Stimulated activated naive CD8-positive, alpha-beta T cell treated with anti-CD3 and anti-CD28 coated beads, Interleukin-15, amount 100 ng/mL, for 72 hours (primary cell): Measurements from ENCODE around the gene SH3PXD2B.
"Not testable (repeated sequence)": the region's sequence is repeated elsewhere in the genome, so short reads cannot be mapped to it uniquely, and the experiment has no call there.

ENCODE experiments used
- ATAC-seq: fragments of 150-1000 bp; cut with Tn5 transposase; 2 replicates; pipeline ENCODE4 v1.10.0; 2021; ENCODE audit warnings: mild to moderate bottlenecking, moderate library complexity
- DNase-seq, 2 donors: peaks; one replicate each; pipeline ENCODE4 v3.0.0; 2021 to 2022
- H3K27ac Mint-ChIP-seq, 2 donors: one replicate each; pipeline ENCODE4 v1.8.0; 2022; ENCODE audit warnings: mild to moderate bottlenecking in 2 of 2, mixed read lengths in 2 of 2, moderate library complexity in 2 of 2
- H3K27me3 Mint-ChIP-seq: one replicate; pipeline ENCODE4 v1.8.0; 2022; ENCODE audit warnings: mixed read lengths
- H3K4me1 Mint-ChIP-seq: one replicate; pipeline ENCODE4 v1.8.0; 2022; ENCODE audit warnings: mild to moderate bottlenecking, mixed read lengths
- H3K4me3 Mint-ChIP-seq, 2 donors: one replicate each; pipeline ENCODE4 v1.8.0; 2022; ENCODE audit warnings: mild to moderate bottlenecking in 2 of 2, mixed read lengths in 2 of 2, moderate library complexity in 1 of 2
- H3K9me3 Mint-ChIP-seq, 2 donors: one replicate each; pipeline ENCODE4 v1.8.0; 2022; ENCODE audit warnings: mixed read lengths in 2 of 2

The SH3PXD2B gene

GRCh38 chr5:172350212-172351181 is 103.8 kb downstream of the SH3PXD2B start:
- H3K27me3 Mint-ChIP-seq: no peaks in the 10 kb centered on the region
- H3K9me3 Mint-ChIP-seq: no peaks in the 10 kb centered on the region
- H3K27ac Mint-ChIP-seq: no peak overlapping the region
- DNase-seq: no peak
- H3K4me1 Mint-ChIP-seq: no peaks in the 10 kb centered on the region
- ATAC-seq: no peak
- H3K4me3 Mint-ChIP-seq: no peak overlapping the region

GRCh38 chr5:172348733-172349132 is 105.6 kb downstream of the SH3PXD2B start:
- DNase-seq, H3K27me3 Mint-ChIP-seq, ATAC-seq: not testable (repeated sequence)

GRCh38 chr5:172348084-172348483 is 106.2 kb downstream of the SH3PXD2B start:
- DNase-seq: no peak
- Mint-ChIP-seq H3K9me3 (no peaks in the 10 kb centered on the region), H3K27ac (no peak overlapping the region), H3K27me3 (no peaks in the 10 kb centered on the region), H3K4me3 (no peak overlapping the region), H3K4me1 (no peaks in the 10 kb centered on the region)
- no peak for ATAC-seq

More at GRCh38 chr5:172348733-172349132, 105.6 kb downstream of the SH3PXD2B start:
- H3K9me3 Mint-ChIP-seq, H3K4me1 Mint-ChIP-seq, H3K4me3 Mint-ChIP-seq: not testable (repeated sequence)
- peak overlapping the region in 1 of 2 donors; percentile 82 for H3K27ac Mint-ChIP-seq

GRCh38 chr5:172347496-172348052 is 106.8 kb downstream of the SH3PXD2B start:
- no peaks in the 10 kb centered on the region for H3K27me3 Mint-ChIP-seq
- no peaks in the 10 kb centered on the region for H3K4me1 Mint-ChIP-seq
- DNase-seq: no peak
- no peak for ATAC-seq
- H3K4me3 Mint-ChIP-seq: no peak overlapping the region
- no peaks in the 10 kb centered on the region for H3K9me3 Mint-ChIP-seq
- no peak overlapping the region for H3K27ac Mint-ChIP-seq

GRCh38 chr5:172345881-172346280 is 108.4 kb downstream of the SH3PXD2B start:
- no peaks in the 10 kb centered on the region for H3K27me3 Mint-ChIP-seq
- ATAC-seq (no peak), DNase-seq (no peak)
- no peaks in the 10 kb centered on the region for H3K9me3 Mint-ChIP-seq
- H3K27ac Mint-ChIP-seq: no peak overlapping the region
- no peak overlapping the region for H3K4me3 Mint-ChIP-seq
- H3K4me1 Mint-ChIP-seq: no peaks in the 10 kb centered on the region

GRCh38 chr5:172344855-172345409 is 109.4 kb downstream of the SH3PXD2B start:
- no peak for DNase-seq

GRCh38 chr5:172343741-172344140 is 110.6 kb downstream of the SH3PXD2B start:
- H3K9me3 Mint-ChIP-seq: no peaks in the 10 kb centered on the region
- no peak for DNase-seq
- no peaks in the 10 kb centered on the region for H3K27me3 Mint-ChIP-seq
- H3K4me3 Mint-ChIP-seq: no peak overlapping the region
- no peaks in the 10 kb centered on the region for H3K4me1 Mint-ChIP-seq
- no peak for ATAC-seq
- H3K27ac Mint-ChIP-seq: no peak overlapping the region

More at GRCh38 chr5:172344855-172345409, 109.4 kb downstream of the SH3PXD2B start:
- Mint-ChIP-seq H3K27me3 (no peaks in the 10 kb centered on the region), H3K4me3 (no peak overlapping the region), H3K4me1 (no peaks in the 10 kb centered on the region), H3K27ac (no peak overlapping the region), H3K9me3 (no peaks in the 10 kb centered on the region)
- ATAC-seq: no peak

GRCh38 chr5:172342918-172343317 is 111.4 kb downstream of the SH3PXD2B start:
- no peak overlapping the region for H3K27ac Mint-ChIP-seq

GRCh38 chr5:172339264-172340180 is 114.8 kb downstream of the SH3PXD2B start:
- Mint-ChIP-seq H3K4me3 (no peak overlapping the region), H3K27ac (no peak overlapping the region), H3K4me1 (no peaks in the 10 kb centered on the region), H3K27me3 (no peaks in the 10 kb centered on the region), H3K9me3 (no peaks in the 10 kb centered on the region)
- ATAC-seq (no peak), DNase-seq (no peak)

More at GRCh38 chr5:172342918-172343317, 111.4 kb downstream of the SH3PXD2B start:
- ATAC-seq (no peak), DNase-seq (no peak)
- no peak overlapping the region for H3K4me3 Mint-ChIP-seq
- no peaks in the 10 kb centered on the region for H3K9me3 Mint-ChIP-seq
- H3K4me1 Mint-ChIP-seq: no peaks in the 10 kb centered on the region
- H3K27me3 Mint-ChIP-seq: no peaks in the 10 kb centered on the region

- Mint-ChIP-seq H3K27me3 (no peaks in the 10 kb centered on the region), H3K4me1 (no peaks in the 10 kb centered on the region), H3K27ac (no peak overlapping the region), H3K9me3 (no peaks in the 10 kb centered on the region), H3K4me3 (no peak overlapping the region)
- no peak for DNase-seq
- ATAC-seq: no peak
These were observed 117.5 kb downstream of the SH3PXD2B start for GRCh38 chr5:172336676-172337285.

GRCh38 chr5:172336264-172336663 is 118.1 kb downstream of the SH3PXD2B start:
- Mint-ChIP-seq H3K4me1 (no peaks in the 10 kb centered on the region), H3K27ac (no peak overlapping the region), H3K4me3 (no peak overlapping the region), H3K27me3 (no peaks in the 10 kb centered on the region), H3K9me3 (no peaks in the 10 kb centered on the region)
- ATAC-seq: no peak
- no peak for DNase-seq

GRCh38 chr5:172335721-172336120 is 118.6 kb downstream of the SH3PXD2B start:
- no peak for ATAC-seq
- H3K4me1 Mint-ChIP-seq: no peaks in the 10 kb centered on the region

GRCh38 chr5:172334641-172335040 is 119.7 kb downstream of the SH3PXD2B start:
- DNase-seq (no peak), ATAC-seq (no peak)
- Mint-ChIP-seq H3K4me3 (no peak overlapping the region), H3K4me1 (no peaks in the 10 kb centered on the region), H3K9me3 (no peaks in the 10 kb centered on the region), H3K27me3 (no peaks in the 10 kb centered on the region), H3K27ac (no peak overlapping the region)

More at GRCh38 chr5:172335721-172336120, 118.6 kb downstream of the SH3PXD2B start:
- H3K27ac Mint-ChIP-seq: no peak overlapping the region
- no peaks in the 10 kb centered on the region for H3K9me3 Mint-ChIP-seq
- no peaks in the 10 kb centered on the region for H3K27me3 Mint-ChIP-seq
- no peak overlapping the region for H3K4me3 Mint-ChIP-seq
- no peak for DNase-seq

- Mint-ChIP-seq H3K9me3 (no peaks in the 10 kb centered on the region), H3K4me3 (no peak overlapping the region), H3K4me1 (no peaks in the 10 kb centered on the region), H3K27ac (no peak overlapping the region), H3K27me3 (no peaks in the 10 kb centered on the region)
- peak; percentile 74 for ATAC-seq
- peak in 1 of 2 donors; percentile 23 for DNase-seq
These were observed 120.1 kb downstream of the SH3PXD2B start for GRCh38 chr5:172334196-172334595.

GRCh38 chr5:172326901-172327300 is 127.4 kb downstream of the SH3PXD2B start:
- not testable (repeated sequence) for ATAC-seq, H3K27ac Mint-ChIP-seq, H3K9me3 Mint-ChIP-seq, DNase-seq, H3K4me1 Mint-ChIP-seq, H3K4me3 Mint-ChIP-seq, H3K27me3 Mint-ChIP-seq
